NCI-H146 treated with DMSO at 0.1 percent for 48 hours (cell line): ENCODE measurements around the gene NBAS.
"Not testable (repeated sequence)": the region's sequence is repeated elsewhere in the genome, so short reads cannot be mapped to it uniquely, and the experiment has no call there.

Experiments
- DNase-seq: peaks from one replicate; lab custom pipeline; 2025; ENCODE audit not compliant: unreplicated experiment; lab: John Stamatoyannopoulos, UW

NBAS gene

DNA sequence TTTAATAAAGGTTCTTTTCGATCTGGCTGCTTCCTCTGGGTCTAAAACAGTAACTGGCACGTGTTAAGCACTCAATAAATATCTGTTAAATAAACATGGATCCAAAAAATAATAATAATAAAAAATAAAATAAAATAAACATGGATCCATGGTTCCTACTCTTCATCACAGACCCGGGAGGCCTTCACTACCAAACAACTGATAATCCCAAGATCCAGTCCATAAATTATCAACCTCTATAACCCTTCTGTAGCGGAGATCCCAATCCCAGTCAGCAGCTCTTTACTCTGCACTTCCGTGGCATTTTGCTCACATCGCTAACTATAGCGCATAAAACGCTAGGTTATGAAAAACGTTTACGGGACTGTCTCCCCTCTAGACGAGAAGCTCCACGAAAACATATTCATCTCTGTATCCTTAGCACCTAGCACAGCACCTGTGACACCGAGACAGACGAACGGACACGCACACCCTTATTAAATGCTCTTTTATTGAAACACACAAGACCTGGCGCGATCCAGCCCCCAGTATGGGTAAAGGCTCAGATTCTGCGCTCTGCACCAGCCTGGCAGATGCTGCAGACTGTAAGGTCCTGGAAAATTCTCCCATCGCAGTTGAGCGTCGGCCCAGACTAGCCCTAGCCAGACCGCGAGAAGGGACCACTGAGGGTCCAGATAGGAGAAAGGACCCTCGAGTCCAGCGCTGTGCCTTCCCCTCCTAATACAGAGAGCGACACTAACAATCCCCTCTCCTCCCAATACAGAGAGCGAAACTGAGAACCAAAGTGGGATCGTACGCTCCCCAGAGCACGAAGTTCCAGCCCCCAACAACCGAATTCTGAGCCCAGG lies 770 bp downstream of the NBAS start:
- peak; percentile 10 for DNase-seq

DNA sequence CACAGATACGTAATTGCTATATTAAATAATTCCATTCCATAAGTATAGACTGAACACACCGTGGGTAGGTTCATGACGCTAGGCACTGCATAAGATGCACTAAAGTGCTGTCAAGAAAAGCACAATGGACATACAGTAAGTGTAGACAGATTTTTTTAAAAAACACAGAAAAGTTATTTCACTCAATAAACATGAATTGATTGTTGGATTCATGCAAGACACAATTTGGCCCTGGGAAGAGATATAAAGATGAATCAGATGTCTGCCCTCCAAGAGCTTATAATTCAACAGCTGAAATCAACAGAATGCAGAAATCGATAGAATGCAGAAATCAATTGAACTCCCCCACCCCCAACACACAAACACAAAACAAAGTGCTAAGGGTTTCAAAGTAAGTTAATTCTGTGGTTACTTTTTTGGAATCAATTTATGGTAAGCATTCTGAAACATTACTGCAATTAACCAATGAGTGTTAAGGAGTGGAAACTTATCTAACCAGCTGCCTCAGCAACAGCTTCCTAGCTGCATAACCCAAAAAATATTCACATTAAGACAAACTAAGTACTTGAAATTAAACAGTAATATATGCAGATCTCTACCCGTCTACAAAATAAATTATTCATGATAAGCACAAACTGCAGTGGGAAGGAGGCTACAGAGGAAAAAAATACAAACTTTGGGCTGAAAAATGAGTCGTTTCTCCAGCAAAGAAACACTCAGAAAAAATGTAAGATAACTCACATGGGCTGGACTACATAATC lies 1.6 kb downstream of the NBAS start:
- DNase-seq, result no peak

DNA sequence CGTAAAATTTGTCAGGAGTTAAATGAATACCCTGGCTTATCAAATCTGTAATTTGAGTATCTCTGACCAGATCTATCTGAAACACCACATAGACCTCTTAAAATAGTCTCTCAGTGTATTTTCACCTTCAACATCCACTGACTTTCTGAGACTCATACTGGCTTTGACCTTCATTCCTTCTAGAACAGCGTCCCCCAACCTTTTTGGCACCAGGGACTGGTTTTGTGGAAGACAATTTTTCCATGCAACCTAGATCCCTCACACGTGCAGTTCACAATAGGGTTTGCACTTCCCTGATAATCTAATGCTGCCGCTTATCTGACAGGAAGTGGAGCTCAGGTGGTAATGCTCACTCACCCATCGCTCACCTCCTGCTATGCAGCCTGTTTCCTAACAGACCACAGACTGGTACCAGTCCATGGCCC lies 3.2 kb downstream of the NBAS start:
- DNase-seq, result peak; percentile 53

- no peak for DNase-seq
Observed at GRCh38 chr2:15556311-15556930, 4.7 kb downstream of the NBAS start.

- no peak for DNase-seq
Observed at GRCh38 chr2:15555760-15556193, 5.4 kb downstream of the NBAS start.

GRCh38 chr2:15554525-15555218 lies 6.5 kb downstream of the NBAS start:
- DNase-seq, result no peak

DNA sequence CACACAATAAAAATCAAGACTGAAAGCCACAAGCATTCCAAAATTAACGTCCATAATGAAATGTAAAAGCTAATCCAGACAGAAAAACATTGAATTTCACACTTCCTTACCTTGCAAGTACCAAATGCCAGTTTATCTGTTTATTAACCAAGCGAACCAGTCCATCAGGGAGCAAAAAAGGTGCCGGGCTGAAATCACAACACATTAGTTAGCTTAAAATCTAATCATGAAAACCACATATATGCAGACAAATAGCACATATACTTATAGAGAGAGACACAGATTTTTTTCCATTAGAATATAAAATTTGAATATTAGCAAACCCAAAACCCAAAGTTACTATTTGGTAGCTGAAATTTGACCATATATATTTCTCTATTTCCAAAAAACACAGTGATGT lies 7.2 kb downstream of the NBAS start:
- DNase-seq, result no peak

GRCh38 chr2:15553519-15553918 lies 7.6 kb downstream of the NBAS start:
- no peak for DNase-seq

DNA sequence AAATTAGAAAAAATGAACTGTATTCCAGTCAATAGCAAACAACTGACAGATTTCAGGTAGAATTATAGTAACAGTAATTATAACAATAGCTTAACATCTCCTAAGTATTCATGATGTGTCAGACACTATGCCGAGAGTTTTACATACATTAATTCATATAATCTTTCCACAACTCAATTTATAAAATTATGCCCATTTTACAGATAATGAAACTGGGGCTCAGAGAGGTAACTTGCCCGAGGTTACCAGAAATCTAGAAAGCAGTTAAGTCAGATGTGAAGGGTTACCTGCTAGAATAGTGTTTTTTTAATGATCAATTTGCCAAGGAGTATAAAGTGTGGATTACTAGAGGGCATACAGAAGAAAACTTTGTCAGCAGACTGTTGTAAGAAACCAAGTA lies 12.2 kb downstream of the NBAS start:
- no peak for DNase-seq

GRCh38 chr2:15547115-15547876 lies 13.8 kb downstream of the NBAS start:
- no peak for DNase-seq

- no peak for DNase-seq
Observed at GRCh38 chr2:15546297-15547098, 14.6 kb downstream of the NBAS start.

GRCh38 chr2:15544227-15544626 lies 16.9 kb downstream of the NBAS start:
- DNase-seq, result no peak

DNA sequence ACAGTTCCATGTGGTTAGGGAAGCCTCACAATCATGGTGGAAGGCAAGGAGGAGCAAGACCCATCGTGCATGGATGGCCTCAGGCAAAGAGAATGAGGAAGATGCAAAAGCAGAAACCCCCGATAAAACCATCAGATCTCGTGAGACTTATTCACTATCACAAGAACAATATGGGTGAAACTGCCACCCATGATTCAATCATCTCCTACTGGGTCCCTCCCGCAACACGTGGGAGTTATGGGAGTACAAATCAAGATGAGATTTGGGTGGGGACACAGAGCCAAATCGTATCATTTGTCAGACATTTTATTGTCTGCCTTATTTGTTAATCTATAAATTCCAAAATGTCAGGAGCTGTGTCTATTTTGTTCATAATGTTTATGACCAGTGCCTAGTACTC lies 17.6 kb downstream of the NBAS start:
- no peak for DNase-seq

DNA sequence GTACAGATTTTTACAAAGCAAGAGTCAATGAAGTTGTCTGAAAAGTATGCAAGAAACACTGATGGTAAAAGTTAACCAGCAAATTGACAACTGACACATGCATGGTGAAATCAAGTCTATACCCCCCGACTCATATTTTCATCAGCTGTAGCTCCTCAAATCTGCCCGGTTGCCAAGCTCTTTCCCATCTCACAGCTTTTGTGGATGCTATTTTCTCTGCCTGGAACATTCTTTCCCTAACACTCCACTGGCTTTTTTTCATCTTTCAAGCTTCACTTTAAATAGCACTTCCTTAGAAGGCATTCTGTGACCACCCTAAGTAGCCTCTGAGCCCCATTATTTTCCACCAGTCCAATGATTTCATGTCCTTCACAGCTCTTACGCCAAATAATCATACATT lies 18.1 kb downstream of the NBAS start:
- no peak for DNase-seq

DNA sequence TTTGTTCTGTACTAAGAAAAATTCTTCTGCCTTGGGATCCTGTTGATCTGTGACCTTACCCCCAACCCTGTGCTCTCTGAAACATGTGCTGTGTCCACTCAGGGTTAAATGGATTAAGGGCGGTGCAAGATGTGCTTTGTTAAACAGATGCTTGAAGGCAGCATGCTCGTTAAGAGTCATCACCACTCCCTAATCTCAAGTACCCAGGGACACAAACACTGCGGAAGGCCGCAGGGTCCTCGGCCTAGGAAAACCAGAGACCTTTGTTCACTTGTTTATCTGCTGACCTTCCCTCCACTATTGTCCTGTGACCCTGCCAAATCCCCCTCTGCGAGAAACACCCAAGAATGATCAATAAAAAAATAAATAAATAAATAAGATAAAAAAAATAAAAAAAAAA lies 18.9 kb downstream of the NBAS start:
- DNase-seq, result not testable (repeated sequence)

DNA sequence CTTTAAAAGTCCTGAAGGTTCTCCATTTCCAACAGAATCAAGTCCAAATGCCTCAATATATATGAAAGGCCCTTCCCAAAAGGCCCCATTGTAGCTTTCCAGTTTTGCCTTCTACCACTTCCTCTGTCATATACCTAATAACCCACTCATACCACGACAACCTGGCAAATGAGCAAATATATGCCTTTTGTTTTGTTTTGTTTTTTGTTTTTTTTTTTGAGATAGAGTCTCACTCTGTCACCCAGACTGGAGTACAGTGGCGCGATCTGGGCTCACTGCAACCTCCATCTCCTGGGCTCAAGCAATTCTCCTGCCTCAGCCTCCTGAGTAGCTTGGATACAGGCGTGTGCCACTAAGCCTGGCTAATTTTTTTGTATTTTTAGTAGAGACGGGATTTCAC lies 20.6 kb downstream of the NBAS start:
- not testable (repeated sequence) for DNase-seq

- no peak for DNase-seq
Observed at GRCh38 chr2:15539999-15540398, 21.1 kb downstream of the NBAS start.

GRCh38 chr2:15538792-15539191 lies 22.3 kb downstream of the NBAS start:
- DNase-seq, result no peak

DNA sequence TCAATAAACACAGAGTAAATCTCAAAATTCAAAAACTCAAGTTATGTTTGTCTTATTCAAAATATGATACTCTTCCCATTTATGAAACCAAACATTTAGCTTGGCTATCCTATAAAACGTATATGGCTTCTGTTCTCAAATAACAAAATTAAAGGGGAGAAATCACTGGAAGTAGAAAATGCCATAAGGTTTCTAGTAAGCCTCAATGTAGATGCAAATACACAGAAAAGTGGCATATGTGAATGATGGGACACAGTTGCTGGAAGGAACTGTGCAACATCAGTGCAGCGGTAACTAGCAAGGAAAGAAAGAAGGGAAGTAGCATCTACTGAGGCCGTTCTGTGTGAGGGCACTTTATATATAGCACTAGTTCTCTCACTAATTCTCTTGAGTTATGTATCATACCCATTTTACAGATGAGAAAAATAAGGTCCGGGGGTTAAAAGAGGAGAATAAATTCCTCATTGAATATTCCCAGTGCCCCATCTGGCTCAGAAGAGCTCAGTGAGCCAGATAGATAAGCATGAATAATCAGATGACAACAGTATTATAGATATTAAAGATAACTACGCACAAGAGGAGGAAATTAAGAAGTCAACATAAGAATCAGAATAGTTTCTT lies 27.2 kb downstream of the NBAS start:
- DNase-seq, result no peak
